AG04449 (cell line): ENCODE data around the gene MARK4.

Experiments used
- CTCF ChIA-PET: fragments of 350-600 bp; formaldehyde crosslinking; extraction: SDS; loops from one replicate; lab custom pipeline; 2021; ENCODE audit warnings: antibody characterized with exemption; lab: Yijun Ruan, JAX
- POLR2A ChIA-PET: fragments of 400-600, 350-600 bp; formaldehyde crosslinking; extraction: SDS; loops from one replicate; lab custom pipeline; 2020; ENCODE audit warnings: antibody characterized with exemption, inconsistent platforms; lab: Yijun Ruan, JAX
- DNase-seq: peaks from one replicate; pipeline ENCODE4 v3.0.0-alpha.2; 2010; ENCODE audit warnings: low read depth, low spot score
- H3K4me3 ChIP-seq: 2 replicates; pipeline ENCODE4 v1.5.1; 2011; ENCODE audit warnings: low read depth, mild to moderate bottlenecking, control low read depth, low read length
- TF ChIP-seq, protein P1 (sequence below): IDR thresholded peaks from one replicate; pipeline ENCODE4 v1.5.1; 2011; ENCODE audit warnings: mild to moderate bottlenecking, moderate library complexity, low read length, control low read depth, inconsistent platforms; ENCODE audit not compliant: insufficient read depth; ENCODE audit errors: missing control alignments

MARK4 gene

DNA sequence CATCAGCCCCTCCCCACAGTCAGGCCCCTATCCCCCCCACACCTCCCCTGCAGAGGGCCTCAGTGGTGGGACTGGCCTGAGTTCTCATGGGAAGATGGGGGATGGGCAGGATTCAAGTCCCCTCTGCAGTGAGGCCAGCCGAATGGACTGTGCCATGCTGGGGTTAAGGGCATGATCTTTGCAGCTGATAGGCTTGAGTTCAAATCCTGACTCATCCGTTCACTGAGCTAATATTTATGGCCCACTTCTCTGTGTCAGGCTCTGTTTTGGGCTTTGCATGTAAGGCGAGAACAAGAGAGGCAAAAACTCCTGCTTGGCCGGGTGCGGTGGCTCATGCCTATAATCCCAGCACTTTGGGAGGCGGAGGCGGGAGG, 20.7 kb downstream of the MARK4 start:
- DNase-seq: no peak
- CTCF ChIA-PET: no interaction called here
- TF ChIP-seq, protein P1, sequence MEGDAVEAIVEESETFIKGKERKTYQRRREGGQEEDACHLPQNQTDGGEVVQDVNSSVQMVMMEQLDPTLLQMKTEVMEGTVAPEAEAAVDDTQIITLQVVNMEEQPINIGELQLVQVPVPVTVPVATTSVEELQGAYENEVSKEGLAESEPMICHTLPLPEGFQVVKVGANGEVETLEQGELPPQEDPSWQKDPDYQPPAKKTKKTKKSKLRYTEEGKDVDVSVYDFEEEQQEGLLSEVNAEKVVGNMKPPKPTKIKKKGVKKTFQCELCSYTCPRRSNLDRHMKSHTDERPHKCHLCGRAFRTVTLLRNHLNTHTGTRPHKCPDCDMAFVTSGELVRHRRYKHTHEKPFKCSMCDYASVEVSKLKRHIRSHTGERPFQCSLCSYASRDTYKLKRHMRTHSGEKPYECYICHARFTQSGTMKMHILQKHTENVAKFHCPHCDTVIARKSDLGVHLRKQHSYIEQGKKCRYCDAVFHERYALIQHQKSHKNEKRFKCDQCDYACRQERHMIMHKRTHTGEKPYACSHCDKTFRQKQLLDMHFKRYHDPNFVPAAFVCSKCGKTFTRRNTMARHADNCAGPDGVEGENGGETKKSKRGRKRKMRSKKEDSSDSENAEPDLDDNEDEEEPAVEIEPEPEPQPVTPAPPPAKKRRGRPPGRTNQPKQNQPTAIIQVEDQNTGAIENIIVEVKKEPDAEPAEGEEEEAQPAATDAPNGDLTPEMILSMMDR: no peak

DNA sequence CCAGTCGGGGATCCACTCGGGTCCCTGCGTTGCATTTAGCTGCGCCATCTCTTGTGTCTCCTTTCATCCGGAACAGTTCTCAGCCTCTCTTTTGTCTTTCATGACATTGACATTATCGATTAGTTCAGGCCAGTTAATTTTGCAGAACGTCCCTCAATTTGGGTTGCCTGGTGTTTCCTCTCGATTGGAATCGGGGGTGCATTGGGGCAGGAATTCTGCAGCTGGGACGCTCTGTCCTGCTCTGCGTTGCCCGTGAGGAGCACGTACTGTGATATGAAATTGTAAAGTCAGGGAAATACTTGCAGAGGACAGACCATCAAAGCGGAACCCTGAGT, 22.4 kb downstream of the MARK4 start:
- CTCF ChIA-PET: no interaction called here
- TF ChIP-seq, protein P1: no peak
- POLR2A ChIA-PET: no interaction called here
- no peak overlapping the region for H3K4me3 ChIP-seq
- DNase-seq: no peak

More for the DNA sequence above, 20.7 kb downstream of the MARK4 start:
- H3K4me3 ChIP-seq: no peak overlapping the region
- POLR2A ChIA-PET: no interaction called here

DNA sequence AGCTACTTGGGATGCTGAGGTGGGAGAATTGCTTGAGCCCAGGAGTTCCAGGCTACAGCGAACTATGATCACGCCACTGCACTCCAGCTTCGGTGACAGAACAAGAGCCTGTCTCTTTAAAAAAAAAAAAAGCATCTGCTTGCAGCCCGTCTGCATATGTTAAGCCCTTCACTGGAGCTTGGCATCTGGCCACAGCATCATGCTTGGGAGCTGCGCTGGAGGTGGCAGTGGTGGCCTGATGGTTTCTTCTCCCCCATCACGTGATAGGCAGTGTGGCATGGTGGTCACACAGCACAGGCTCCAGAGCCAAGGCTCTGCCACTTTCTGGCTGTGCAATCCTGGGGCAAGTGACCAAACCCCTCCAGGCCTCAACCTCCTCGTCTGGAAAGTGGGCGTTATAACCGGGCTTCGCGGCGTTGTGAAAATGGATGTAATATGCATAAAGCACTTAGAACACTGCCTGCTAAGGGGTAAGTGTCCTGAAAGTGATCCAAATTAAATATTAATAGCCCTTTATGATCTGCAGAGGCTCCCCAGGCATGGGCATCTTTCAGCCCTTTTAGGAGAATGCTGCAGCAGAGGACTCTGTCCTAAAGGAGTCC, 24.4 kb downstream of the MARK4 start:
- no peak overlapping the region for H3K4me3 ChIP-seq
- TF ChIP-seq, protein P1: no peak
- DNase-seq: no peak
- ChIA-PET POLR2A (no interaction called here), CTCF (interaction anchor here (0.8 to 1.3 kb wide), 2 partner anchors 8 to 9 kb away, joined by 3 to 4 read pairs; no protein-coding TSS in a partner anchor)

DNA sequence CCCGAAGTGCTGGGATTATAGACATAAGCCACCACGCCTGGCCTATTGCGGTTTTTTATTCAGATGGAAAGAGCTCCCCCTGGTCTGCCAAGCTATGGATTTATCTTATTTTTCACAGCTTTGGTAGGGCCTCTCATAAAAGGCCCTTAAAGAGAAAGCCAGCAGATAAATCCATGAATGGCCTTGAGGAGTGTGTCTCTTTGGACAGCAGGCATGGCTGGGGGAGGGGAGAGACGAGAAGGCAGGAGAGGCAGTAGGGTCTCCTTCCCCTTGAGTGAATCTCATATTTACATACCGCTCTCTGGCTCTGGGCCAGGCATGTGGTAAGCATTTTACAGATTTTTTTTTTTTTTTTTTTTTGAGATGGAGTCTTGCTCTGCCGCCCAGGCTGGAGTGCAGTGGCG, 25.2 kb downstream of the MARK4 start:
- POLR2A ChIA-PET: no interaction called here

DNA sequence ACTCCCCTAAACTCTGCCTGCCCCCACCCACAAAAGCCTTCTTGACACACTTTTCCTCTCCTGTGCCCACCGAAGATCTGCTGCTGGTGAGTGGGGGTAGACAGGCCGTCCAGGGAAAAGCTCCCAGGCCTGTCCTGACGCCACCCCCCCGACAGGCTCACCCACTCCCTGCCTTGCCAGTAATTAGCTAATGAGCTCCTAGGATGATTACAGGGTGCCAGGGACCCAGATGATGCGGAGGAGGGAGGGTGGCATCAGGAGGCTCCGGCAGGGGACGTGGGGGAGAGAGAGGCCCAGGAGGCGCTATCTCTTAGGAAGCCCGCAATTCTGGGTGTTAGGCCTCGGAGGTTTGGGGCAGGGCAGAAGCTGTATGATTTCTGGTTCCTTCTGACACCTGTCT, 27.0 kb downstream of the MARK4 start:
- POLR2A ChIA-PET: no interaction called here
- H3K4me3 ChIP-seq: no peak overlapping the region
- CTCF ChIA-PET: no interaction called here
- no peak for DNase-seq
- TF ChIP-seq, protein P1: no peak

More for the DNA sequence above, 25.2 kb downstream of the MARK4 start:
- H3K4me3 ChIP-seq: no peak overlapping the region
- DNase-seq: no peak
- TF ChIP-seq, protein P1: no peak
- CTCF ChIA-PET: interaction anchor here (0.8 to 1.3 kb wide), 2 partner anchors 8 to 9 kb away, joined by 3 to 4 read pairs; no protein-coding TSS in a partner anchor

DNA sequence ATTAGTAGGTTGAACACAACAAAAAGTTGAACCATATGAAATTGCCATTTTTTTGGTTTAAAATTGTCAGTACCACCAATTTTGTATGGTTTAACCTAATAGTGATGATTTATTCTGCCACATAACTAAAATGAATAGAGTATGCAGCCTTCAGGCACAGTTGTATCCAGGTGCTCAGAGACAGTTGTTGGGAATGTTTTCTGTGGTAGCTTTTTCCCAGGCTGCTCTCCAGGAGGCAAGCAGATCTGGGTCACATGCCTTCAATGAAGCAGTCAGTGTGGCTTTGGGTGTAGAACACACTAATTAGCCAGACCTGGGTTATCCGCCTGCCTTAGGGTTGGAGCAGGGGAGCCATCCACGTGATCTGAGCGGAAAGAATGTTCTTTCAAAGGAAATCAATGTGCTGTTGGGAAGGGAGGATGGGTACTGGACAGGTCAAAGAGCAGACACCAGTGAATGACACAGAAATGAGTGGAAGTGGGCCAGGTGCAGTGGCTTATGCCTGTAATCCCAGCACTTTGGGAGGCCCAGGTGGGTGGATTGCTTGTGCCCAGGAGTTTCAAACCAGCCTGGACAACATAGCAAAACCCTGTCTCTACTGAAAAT, 28.6 kb downstream of the MARK4 start:
- H3K4me3 ChIP-seq: no peak overlapping the region
- ChIA-PET POLR2A (interaction anchor here (0.6 kb wide), 1 partner anchor 8 kb away, joined by 3 read pairs; no protein-coding TSS in a partner anchor), CTCF (no interaction called here)
- TF ChIP-seq, protein P1: no peak
- DNase-seq: no peak
